ENCODE data around the gene POLQ.

DNA sequence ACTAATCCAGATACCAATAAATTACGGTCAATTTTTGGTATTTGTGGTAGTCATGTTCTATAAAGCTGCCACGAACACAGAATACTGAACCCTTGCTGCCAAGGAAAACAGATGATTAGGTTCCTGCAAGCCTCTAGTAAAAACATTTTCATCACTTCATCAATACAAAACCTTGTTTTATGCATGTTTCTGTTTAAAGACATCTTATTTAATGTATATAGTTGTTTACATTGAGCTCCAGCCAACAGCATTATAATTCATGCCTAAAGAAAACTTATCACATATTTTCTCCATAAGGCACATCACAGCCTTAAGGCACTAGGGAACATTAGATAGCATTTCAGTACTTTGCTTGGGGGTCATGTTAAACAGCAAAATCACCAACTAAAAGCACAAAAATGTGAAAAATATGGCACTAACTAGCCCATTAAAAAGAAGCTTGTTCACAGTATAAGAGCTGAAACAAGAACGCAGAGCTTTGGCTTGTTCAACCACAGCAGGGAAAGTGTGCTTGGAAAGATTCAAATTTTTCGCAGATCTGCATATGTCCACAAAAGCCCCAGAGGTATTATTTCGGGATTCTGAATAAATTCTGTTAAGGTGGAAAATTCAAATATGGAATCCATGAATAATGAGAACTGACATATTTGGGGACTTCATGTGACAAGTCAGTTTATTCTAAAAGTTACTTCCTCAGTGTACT lies 27.7 kb downstream of the POLQ start:
- TF ChIP-seq, protein P1, sequence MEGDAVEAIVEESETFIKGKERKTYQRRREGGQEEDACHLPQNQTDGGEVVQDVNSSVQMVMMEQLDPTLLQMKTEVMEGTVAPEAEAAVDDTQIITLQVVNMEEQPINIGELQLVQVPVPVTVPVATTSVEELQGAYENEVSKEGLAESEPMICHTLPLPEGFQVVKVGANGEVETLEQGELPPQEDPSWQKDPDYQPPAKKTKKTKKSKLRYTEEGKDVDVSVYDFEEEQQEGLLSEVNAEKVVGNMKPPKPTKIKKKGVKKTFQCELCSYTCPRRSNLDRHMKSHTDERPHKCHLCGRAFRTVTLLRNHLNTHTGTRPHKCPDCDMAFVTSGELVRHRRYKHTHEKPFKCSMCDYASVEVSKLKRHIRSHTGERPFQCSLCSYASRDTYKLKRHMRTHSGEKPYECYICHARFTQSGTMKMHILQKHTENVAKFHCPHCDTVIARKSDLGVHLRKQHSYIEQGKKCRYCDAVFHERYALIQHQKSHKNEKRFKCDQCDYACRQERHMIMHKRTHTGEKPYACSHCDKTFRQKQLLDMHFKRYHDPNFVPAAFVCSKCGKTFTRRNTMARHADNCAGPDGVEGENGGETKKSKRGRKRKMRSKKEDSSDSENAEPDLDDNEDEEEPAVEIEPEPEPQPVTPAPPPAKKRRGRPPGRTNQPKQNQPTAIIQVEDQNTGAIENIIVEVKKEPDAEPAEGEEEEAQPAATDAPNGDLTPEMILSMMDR (IDR thresholded peaks at IDR 0.05), result no peak
- TF ChIP-seq POLR2A (IDR thresholded peaks at IDR 0.05), result no peak
